Left cardiac atrium (tissue), 4 donors: ENCODE data around the gene LGR5. TPM values are rescaled to one million over a fixed set of nuclear protein-coding genes. Genes with fewer than 3 reads are reported as not detected.

Source experiments
- ATAC-seq, 2 donors: fragments of 200-7000 bp; cut with Tn5 transposase; one replicate each; pipeline ENCODE4 v1.9.1; 2020; ENCODE audit warnings: mild to moderate bottlenecking in 2 of 2, moderate library complexity in 2 of 2
- DNase-seq: peaks from one replicate; pipeline ENCODE4 v3.0.0-alpha.2; 2020
- intact Hi-C, 2 donors: fragments of 100-400 bp; cut with DNase I; formaldehyde crosslinking; loops; one replicate each; pipeline versions ENCODE4 v1.14.1 to v1.15.1; 2022 to 2023
- total RNA-seq, 2 donors: library from RNA; stranded (reverse); fragmentation: NEBNext Ultra II Directional; extraction: Animal tissue kit (Norgen Biotek cat#: 25700); gene quantifications; one replicate each; pipeline ENCODE4 v1.2.1, GENCODE V29; 2021
- donor health status: DM: no; HTN: yes; CAD: no.
- donor health status: DM: no; HTN: yes; CAD: no; lungs with severe emphysema.
- donor health status: DM: yes; HTN: yes; CAD: no.
- donor health status: Dilated cardiomyopathy.

Gene LGR5
- total RNA-seq, 2 donors from 2014 or later, result 0.10 to 0.12 TPM

DNA sequence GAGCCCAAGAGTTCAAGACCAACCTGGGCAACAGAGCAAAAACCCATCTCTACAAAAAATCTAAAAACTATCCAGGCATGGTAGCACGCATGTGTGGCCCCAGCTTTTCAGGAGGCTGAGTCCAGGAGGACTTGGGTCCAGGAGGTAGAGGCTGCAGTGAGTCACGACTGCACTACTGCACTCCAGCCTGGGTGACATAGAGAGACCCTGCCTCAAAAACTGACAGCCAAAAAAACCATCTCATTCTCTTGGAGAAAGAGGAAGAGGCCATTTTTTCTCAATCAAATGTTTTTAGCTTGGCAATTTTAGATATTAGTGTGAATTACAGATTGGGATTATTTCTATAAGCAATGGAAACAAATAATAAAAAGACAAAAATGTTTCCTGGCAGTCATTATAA lies 185.9 kb downstream of the LGR5 start:
- no peak for ATAC-seq
- DNase-seq, result no peak
- intact Hi-C loops, result no loop called here

DNA sequence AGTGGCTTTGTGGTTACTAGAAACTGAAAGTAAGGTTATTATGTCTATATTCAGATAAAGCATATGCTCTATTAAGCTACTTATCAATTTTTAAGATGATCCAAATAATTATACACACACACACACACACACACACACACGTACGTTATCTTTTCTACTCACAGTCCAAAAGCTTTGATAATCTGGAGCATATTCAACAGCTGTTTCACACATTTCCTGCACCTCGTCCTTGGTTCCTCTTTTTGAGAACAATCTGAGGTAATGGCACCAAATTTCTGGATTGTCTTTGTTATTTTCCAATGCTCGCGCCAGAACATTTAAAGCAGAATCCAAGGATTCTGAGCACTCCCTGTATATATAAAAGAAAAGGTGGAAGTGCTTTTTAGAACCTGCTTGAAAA lies 186.5 kb downstream of the LGR5 start:
- intact Hi-C loops, result no loop called here
- DNase-seq, result no peak
- no peak for ATAC-seq

DNA sequence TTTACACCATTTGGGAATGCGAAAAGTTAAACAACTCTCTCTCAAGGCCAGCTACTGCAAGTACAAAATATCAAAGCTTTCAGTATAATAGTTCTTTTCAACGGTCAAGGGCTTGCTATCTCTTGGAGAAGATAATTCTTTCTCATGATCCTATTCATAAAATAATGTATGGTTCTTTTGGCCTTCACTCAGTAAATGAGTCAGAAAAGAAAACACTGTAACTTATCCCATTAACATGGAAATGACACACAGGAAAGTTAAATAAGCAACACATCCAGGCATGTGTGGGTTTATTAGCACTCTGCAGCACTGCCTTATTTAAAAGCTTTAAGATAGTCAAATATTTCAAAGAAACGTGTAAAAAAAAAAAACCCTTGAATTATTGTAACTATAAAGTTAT lies 187.2 kb downstream of the LGR5 start:
- DNase-seq (no peak), ATAC-seq (no peak)
- intact Hi-C loops, result no loop called here

DNA sequence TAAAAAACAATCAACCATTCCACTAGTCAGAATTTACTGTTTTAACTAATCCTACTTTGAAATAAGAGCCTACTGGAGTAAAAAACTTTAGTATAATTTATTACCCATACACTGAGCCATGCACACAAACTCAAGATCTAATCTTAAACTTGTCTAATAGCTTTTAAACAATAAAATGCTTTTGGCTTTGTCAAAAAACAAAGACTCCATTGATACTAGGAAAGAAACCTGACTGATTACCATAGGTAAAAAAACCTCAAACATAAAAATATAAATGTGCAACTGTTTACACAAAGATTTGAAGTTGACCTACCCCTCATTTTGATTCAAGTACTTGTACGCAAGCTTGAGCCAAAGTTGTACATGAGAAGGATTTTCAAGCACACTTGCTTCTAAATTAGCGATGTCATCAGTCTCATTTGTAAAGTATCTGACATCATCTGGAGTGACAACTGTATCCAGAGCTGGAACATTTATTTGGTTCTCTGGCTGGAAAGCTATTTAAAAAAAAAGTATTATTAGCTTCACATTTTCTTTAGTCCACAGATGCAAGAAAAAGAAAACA lies 187.9 kb downstream of the LGR5 start:
- ATAC-seq, result no peak
- intact Hi-C loops, result no loop called here
- no peak for DNase-seq

Other genes starting within 250 kb of the LGR5 start
- 10 to 100 TPM; 19.4 to 24.5 TPM for gene ZFC3H1, start 224.1 kb downstream of the LGR5 start, total RNA-seq
- gene THAP2, start 224.5 kb downstream of the LGR5 start, total RNA-seq, result 1 to 10 TPM; 4.3 to 5.2 TPM
- 10 to 100 TPM; 25.8 to 28.8 TPM for gene TMEM19, start 246.3 kb downstream of the LGR5 start, total RNA-seq